Stimulated activated CD8-positive, alpha-beta memory T cell treated with anti-CD3 and anti-CD28 coated beads, Interleukin-15, amount 100 ng/mL, for 4 hours (primary cell): ENCODE data around the gene PYGB.
"Not testable (repeated sequence)": the region's sequence is repeated elsewhere in the genome, so short reads cannot be mapped to it uniquely, and the experiment has no call there.

ENCODE experiments used
- DNase-seq, 2 donors: peaks; one replicate each; pipeline ENCODE4 v3.0.0-alpha.2; 2020; ENCODE audit warnings: low read depth in 2 of 2

The PYGB gene

GRCh38 chr20:25230166-25230831, 17.6 kb upstream of the PYGB start:
- DNase-seq, result no peak

- no peak for DNase-seq
Measured at GRCh38 chr20:25233016-25233772, 14.7 kb upstream of the PYGB start.

- DNase-seq, result not testable (repeated sequence)
Measured at GRCh38 chr20:25234009-25234849, 13.7 kb upstream of the PYGB start.

- DNase-seq, result no peak
Measured at GRCh38 chr20:25236450-25237304, 11.2 kb upstream of the PYGB start.

- peak in 1 of 2 donors; percentile 10 for DNase-seq
Measured at GRCh38 chr20:25237610-25238318, 10.1 kb upstream of the PYGB start.

- DNase-seq, result no peak
Measured at GRCh38 chr20:25238319-25239037, 9.4 kb upstream of the PYGB start.

- DNase-seq, result no peak
Measured at GRCh38 chr20:25239387-25240370, 8.2 kb upstream of the PYGB start.

GRCh38 chr20:25240851-25241658, 6.8 kb upstream of the PYGB start:
- not testable (repeated sequence) for DNase-seq

GRCh38 chr20:25241659-25241955, 6.3 kb upstream of the PYGB start:
- not testable (repeated sequence) for DNase-seq

GRCh38 chr20:25242231-25242630, 5.7 kb upstream of the PYGB start:
- DNase-seq, result no peak

GRCh38 chr20:25243416-25243979, 4.4 kb upstream of the PYGB start:
- DNase-seq, result no peak

GRCh38 chr20:25244976-25245375, 2.9 kb upstream of the PYGB start:
- no peak for DNase-seq

GRCh38 chr20:25245461-25245860, 2.4 kb upstream of the PYGB start:
- no peak for DNase-seq

- no peak for DNase-seq
Measured at GRCh38 chr20:25246182-25246999, 1.5 kb upstream of the PYGB start.

GRCh38 chr20:25247000-25247517, 826 bp upstream of the PYGB start:
- DNase-seq, result no peak

GRCh38 chr20:25247518-25247955, 348 bp upstream of the PYGB start:
- no peak for DNase-seq

GRCh38 chr20:25248786-25249172, 894 bp downstream of the PYGB start:
- no peak for DNase-seq
